Suppressor macrophage treated with lipopolysaccharide for 1 hour (primary cell): ENCODE measurements around the gene NAA40.

Source experiments
- DNase-seq, 3 donors: peaks; one replicate each; pipeline ENCODE4 v3.0.0-alpha.2; 2020 to 2022

NAA40 gene

GRCh38 chr11:63938479-63939396 is at the start of gene NAA40:
TSS of gene NAA40 (plus strand) at chr11:63939002. CDS start at chr11:63939097, 95 bp downstream.
- DNase-seq = peak; percentile 92 to 96 (median 93)

GRCh38 chr11:63889344-63889743 is 49.5 kb upstream of the NAA40 start:
- DNase-seq = no peak

- DNase-seq = no peak
Measured at GRCh38 chr11:63890368-63890767, 48.4 kb upstream of the NAA40 start.

GRCh38 chr11:63892228-63892627 is 46.6 kb upstream of the NAA40 start:
- DNase-seq = peak in 2 of 3 donors; percentile 23 to 44

- DNase-seq = no peak
Measured at GRCh38 chr11:63893355-63893754, 45.4 kb upstream of the NAA40 start.

- DNase-seq = no peak
Measured at GRCh38 chr11:63896071-63896470, 42.7 kb upstream of the NAA40 start.

- no peak for DNase-seq
Measured at GRCh38 chr11:63897459-63898146, 41.2 kb upstream of the NAA40 start.

GRCh38 chr11:63901660-63902059 is 37.1 kb upstream of the NAA40 start:
- no peak for DNase-seq

- DNase-seq = no peak
Measured at GRCh38 chr11:63903884-63904283, 34.9 kb upstream of the NAA40 start.

- no peak for DNase-seq
Measured at GRCh38 chr11:63904743-63905142, 34.1 kb upstream of the NAA40 start.

GRCh38 chr11:63905179-63905578 is 33.6 kb upstream of the NAA40 start:
- no peak for DNase-seq

- DNase-seq = no peak
Measured at GRCh38 chr11:63906087-63906486, 32.7 kb upstream of the NAA40 start.

GRCh38 chr11:63906585-63906984 is 32.2 kb upstream of the NAA40 start:
- DNase-seq = peak; percentile 32 to 72 (median 49)

GRCh38 chr11:63907063-63907462 is 31.7 kb upstream of the NAA40 start:
- DNase-seq = no peak

GRCh38 chr11:63907808-63908530 is 30.8 kb upstream of the NAA40 start:
- no peak for DNase-seq

GRCh38 chr11:63908631-63909401 is 30.0 kb upstream of the NAA40 start:
- no peak for DNase-seq

GRCh38 chr11:63909591-63910506 is 29.0 kb upstream of the NAA40 start:
- no peak for DNase-seq

- no peak for DNase-seq
Measured at GRCh38 chr11:63910675-63911074, 28.1 kb upstream of the NAA40 start.

- no peak for DNase-seq
Measured at GRCh38 chr11:63911440-63911839, 27.4 kb upstream of the NAA40 start.

GRCh38 chr11:63911876-63912275 is 26.9 kb upstream of the NAA40 start:
- DNase-seq = no peak

GRCh38 chr11:63912678-63913077 is 26.1 kb upstream of the NAA40 start:
- no peak for DNase-seq
